Measurements from ENCODE around the gene RNF223. TPM values are rescaled to one million over a fixed set of nuclear protein-coding genes. Genes with fewer than 3 reads are reported as not detected.

The RNF223 gene
- total RNA-seq, 1 donor: not detected

DNA sequence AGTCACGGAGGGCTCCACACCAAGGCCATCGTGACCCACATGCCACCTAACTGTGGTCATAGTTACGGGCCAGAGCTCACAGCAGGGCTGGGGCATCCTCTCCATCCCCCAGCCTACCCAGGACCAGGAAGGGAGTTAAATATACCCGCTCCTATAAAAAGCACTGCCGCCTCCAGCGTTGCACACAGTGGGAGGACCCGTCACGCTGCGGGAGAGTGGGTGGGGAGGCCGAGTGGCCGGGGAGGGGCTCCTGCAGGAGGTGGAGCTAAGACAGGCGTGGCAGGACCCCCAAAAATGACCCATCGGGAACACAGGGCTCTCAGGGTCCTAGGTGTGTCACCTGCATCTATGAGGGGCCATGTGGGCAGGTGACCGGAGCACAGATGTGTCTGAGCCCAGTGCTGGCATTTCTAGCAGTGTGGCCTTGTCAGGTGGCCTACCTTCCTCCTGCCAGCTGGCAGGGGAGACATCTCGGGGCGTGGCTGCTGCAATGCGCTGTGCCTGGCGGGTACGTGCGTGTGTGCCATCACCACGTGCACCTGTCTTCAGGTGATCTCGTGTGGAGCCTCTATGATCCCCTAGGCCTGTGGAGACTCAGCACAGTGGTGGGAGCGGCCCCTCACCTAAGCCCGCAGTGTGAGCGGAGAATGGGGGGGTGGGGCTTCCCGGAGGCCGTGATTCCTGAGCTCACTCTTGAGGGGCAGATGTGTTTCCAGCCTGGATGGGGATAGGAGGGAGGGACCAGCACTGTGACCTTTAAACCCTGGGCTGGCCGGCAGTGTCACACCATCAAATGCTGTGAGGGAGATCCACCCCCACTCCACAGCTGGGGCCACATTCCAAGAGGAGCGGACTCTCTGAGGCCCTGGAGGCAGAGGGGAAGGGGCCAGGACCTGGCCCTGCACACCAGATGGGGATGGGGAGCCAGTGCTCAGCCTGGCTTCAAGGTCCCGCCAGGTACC, 36.5 kb downstream of the RNF223 start:
- no peaks in the 10 kb centered on the region for H3K36me3 ChIP-seq (ENCODE audit: insufficient read depth, low read length)
- no peak overlapping the region for H3K27ac ChIP-seq (ENCODE audit: low read depth, low read length)
- H3K4me3 ChIP-seq (ENCODE audit: insufficient read depth, low read length): no peak overlapping the region
- TF ChIP-seq CTCF (IDR thresholded peaks at IDR 0.05; ENCODE audit: extremely low read depth, low read depth, low read length): no peak
- peaks cover 13% of the 10 kb centered on the region for H3K27me3 ChIP-seq (ENCODE audit: insufficient read depth, low read length)
- DNase-seq (ENCODE audit: insufficient read length, low spot score, missing footprints): no peak
- H3K4me1 ChIP-seq (ENCODE audit: insufficient read depth, low read length): peaks cover 7% of the 10 kb centered on the region
- H2AFZ ChIP-seq (ENCODE audit: low read length): no peak overlapping the region
- H3K4me2 ChIP-seq (ENCODE audit: insufficient read depth, low read length): no peak overlapping the region
- H4K20me1 ChIP-seq (ENCODE audit: insufficient read depth, low read length): peaks cover 10% of the 10 kb centered on the region
- no peaks in the 10 kb centered on the region for H3K9me3 ChIP-seq (ENCODE audit: low read depth, low read length)
- no peaks in the 10 kb centered on the region for H3K79me2 ChIP-seq (ENCODE audit: insufficient read depth, low read length)

DNA sequence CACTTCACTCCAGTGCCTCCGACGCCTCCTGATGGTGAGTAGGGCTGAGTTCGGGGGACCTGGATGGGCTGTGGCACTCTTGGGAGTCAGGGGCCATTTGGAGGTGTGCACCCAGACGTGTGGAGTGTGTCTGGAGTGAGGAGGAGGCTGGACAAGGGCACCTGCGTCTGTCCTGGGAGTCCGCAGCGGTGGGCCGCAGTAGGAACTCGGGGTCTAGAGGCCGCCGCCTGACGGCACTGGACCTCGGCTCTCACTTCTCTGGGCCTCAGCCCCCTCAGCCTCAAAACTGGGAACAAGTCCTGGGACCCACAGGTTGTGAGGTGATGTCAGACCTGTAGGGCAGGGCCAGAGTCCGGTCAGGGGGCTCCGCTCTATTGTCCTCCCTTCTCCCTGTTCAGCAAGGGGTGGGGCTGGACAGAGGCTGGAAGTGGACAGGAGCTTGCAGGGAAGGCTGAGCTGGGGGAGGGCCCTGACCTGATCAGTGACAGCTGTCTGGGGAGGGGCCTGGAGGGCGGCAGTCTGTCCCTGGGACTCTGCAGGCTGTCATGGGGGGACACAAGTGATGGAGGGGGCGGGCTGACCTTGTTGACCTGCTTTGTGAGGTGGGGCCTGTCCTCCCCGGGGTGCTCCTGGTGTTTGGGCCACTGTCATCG, 38.7 kb downstream of the RNF223 start:
- Histone ChIP-seq H2AFZ (ENCODE audit: low read length) (no peak overlapping the region), H3K9me3 (ENCODE audit: low read depth, low read length) (no peaks in the 10 kb centered on the region), H3K36me3 (ENCODE audit: insufficient read depth, low read length) (no peaks in the 10 kb centered on the region), H3K4me1 (ENCODE audit: insufficient read depth, low read length) (peaks cover 6% of the 10 kb centered on the region), H3K79me2 (ENCODE audit: insufficient read depth, low read length) (no peaks in the 10 kb centered on the region), H3K27me3 (ENCODE audit: insufficient read depth, low read length) (peaks cover 20% of the 10 kb centered on the region), H3K27ac (ENCODE audit: low read depth, low read length) (no peak overlapping the region), H3K4me2 (ENCODE audit: insufficient read depth, low read length) (no peak overlapping the region), H4K20me1 (ENCODE audit: insufficient read depth, low read length) (peaks cover 20% of the 10 kb centered on the region), H3K4me3 (ENCODE audit: insufficient read depth, low read length) (no peak overlapping the region)
- TF ChIP-seq CTCF (IDR thresholded peaks at IDR 0.05; ENCODE audit: extremely low read depth, low read depth, low read length): no peak
- no peak for DNase-seq (ENCODE audit: insufficient read length, low spot score, missing footprints)

GRCh38 chr1:1034439-1034781, 39.7 kb downstream of the RNF223 start:
- TF ChIP-seq CTCF (IDR thresholded peaks at IDR 0.05; ENCODE audit: extremely low read depth, low read depth, low read length): no peak
- no peak overlapping the region for H3K4me3 ChIP-seq (ENCODE audit: insufficient read depth, low read length)
- H4K20me1 ChIP-seq (ENCODE audit: insufficient read depth, low read length): peaks cover 20% of the 10 kb centered on the region
- no peaks in the 10 kb centered on the region for H3K36me3 ChIP-seq (ENCODE audit: insufficient read depth, low read length)
- no peaks in the 10 kb centered on the region for H3K79me2 ChIP-seq (ENCODE audit: insufficient read depth, low read length)
- peaks cover 20% of the 10 kb centered on the region for H3K27me3 ChIP-seq (ENCODE audit: insufficient read depth, low read length)
- no peak overlapping the region for H3K27ac ChIP-seq (ENCODE audit: low read depth, low read length)
- no peaks in the 10 kb centered on the region for H3K4me1 ChIP-seq (ENCODE audit: insufficient read depth, low read length)
- no peak for DNase-seq (ENCODE audit: insufficient read length, low spot score, missing footprints)
- H3K9me3 ChIP-seq (ENCODE audit: low read depth, low read length): no peaks in the 10 kb centered on the region
- no peak overlapping the region for H2AFZ ChIP-seq (ENCODE audit: low read length)
- H3K4me2 ChIP-seq (ENCODE audit: insufficient read depth, low read length): no peak overlapping the region
